ENCODE measurements around the gene STX16.

The STX16 gene

GRCh38 chr20:58715391-58715800 is 64.3 kb downstream of the STX16 start:
- TF ChIP-seq EZH2 (IDR thresholded peaks at IDR 0.05; ENCODE audit: borderline replicate concordance, low read length) = no peak
- TF ChIP-seq CTCF (IDR thresholded peaks at IDR 0.05; ENCODE audit: low read length) = no peak
- H3K36me3 ChIP-seq (ENCODE audit: insufficient read depth, low read length) = no peaks in the 10 kb centered on the region
- no peak overlapping the region for H3K4me3 ChIP-seq (ENCODE audit: low read depth, low read length, poor library complexity, severe bottlenecking)
- no peaks in the 10 kb centered on the region for H3K9me3 ChIP-seq (ENCODE audit: low read length)
- H3K79me2 ChIP-seq (ENCODE audit: insufficient read depth, low read length) = no peaks in the 10 kb centered on the region
- no peaks in the 10 kb centered on the region for H3K9me2 ChIP-seq (ENCODE audit: low read depth, low read length)
- H3K4me1 ChIP-seq (ENCODE audit: insufficient read depth, low read length, severe bottlenecking) = no peaks in the 10 kb centered on the region
- no peak overlapping the region for H3K4me2 ChIP-seq (ENCODE audit: low read length)
- H3K27me3 ChIP-seq (ENCODE audit: insufficient read depth, low read length) = peaks cover 8% of the 10 kb centered on the region
- no peak overlapping the region for H3K9ac ChIP-seq (ENCODE audit: low read length)
- H2AFZ ChIP-seq (ENCODE audit: low read length) = no peak overlapping the region
- H3K27ac ChIP-seq (ENCODE audit: low read depth, low read length, poor library complexity, severe bottlenecking) = no peak overlapping the region
- H4K20me1 ChIP-seq (ENCODE audit: insufficient read depth, low read length) = no peaks in the 10 kb centered on the region
- no peaks in the 10 kb centered on the region for H3F3A ChIP-seq (ENCODE audit: insufficient read depth, low read length)

- Histone ChIP-seq H3F3A (ENCODE audit: insufficient read depth, low read length) (no peaks in the 10 kb centered on the region), H3K4me2 (ENCODE audit: low read length) (no peak overlapping the region), H3K36me3 (ENCODE audit: insufficient read depth, low read length) (no peaks in the 10 kb centered on the region), H3K9ac (ENCODE audit: low read length) (no peak overlapping the region), H3K79me2 (ENCODE audit: insufficient read depth, low read length) (no peaks in the 10 kb centered on the region), H3K27me3 (ENCODE audit: insufficient read depth, low read length) (peaks cover 10% of the 10 kb centered on the region), H3K9me2 (ENCODE audit: low read depth, low read length) (no peaks in the 10 kb centered on the region), H3K4me3 (ENCODE audit: low read depth, low read length, poor library complexity, severe bottlenecking) (no peak overlapping the region), H2AFZ (ENCODE audit: low read length) (no peak overlapping the region), H3K27ac (ENCODE audit: low read depth, low read length, poor library complexity, severe bottlenecking) (no peak overlapping the region), H4K20me1 (ENCODE audit: insufficient read depth, low read length) (no peaks in the 10 kb centered on the region), H3K9me3 (ENCODE audit: low read length) (no peaks in the 10 kb centered on the region), H3K4me1 (ENCODE audit: insufficient read depth, low read length, severe bottlenecking) (no peaks in the 10 kb centered on the region)
- TF ChIP-seq EZH2 (IDR thresholded peaks at IDR 0.05; ENCODE audit: borderline replicate concordance, low read length) = no peak
- TF ChIP-seq CTCF (IDR thresholded peaks at IDR 0.05; ENCODE audit: low read length) = no peak
Measured at GRCh38 chr20:58715801-58716475, 64.9 kb downstream of the STX16 start.

GRCh38 chr20:58716476-58717277 is 65.6 kb downstream of the STX16 start:
- Histone ChIP-seq H3K9me2 (ENCODE audit: low read depth, low read length) (no peaks in the 10 kb centered on the region), H3K4me3 (ENCODE audit: low read depth, low read length, poor library complexity, severe bottlenecking) (no peak overlapping the region), H3K4me1 (ENCODE audit: insufficient read depth, low read length, severe bottlenecking) (no peaks in the 10 kb centered on the region), H3K79me2 (ENCODE audit: insufficient read depth, low read length) (no peaks in the 10 kb centered on the region), H3K4me2 (ENCODE audit: low read length) (no peak overlapping the region), H3K36me3 (ENCODE audit: insufficient read depth, low read length) (no peaks in the 10 kb centered on the region), H3K9me3 (ENCODE audit: low read length) (no peaks in the 10 kb centered on the region), H3K27ac (ENCODE audit: low read depth, low read length, poor library complexity, severe bottlenecking) (no peak overlapping the region), H2AFZ (ENCODE audit: low read length) (no peak overlapping the region), H3K27me3 (ENCODE audit: insufficient read depth, low read length) (peaks cover 14% of the 10 kb centered on the region), H4K20me1 (ENCODE audit: insufficient read depth, low read length) (no peaks in the 10 kb centered on the region), H3K9ac (ENCODE audit: low read length) (no peak overlapping the region), H3F3A (ENCODE audit: insufficient read depth, low read length) (no peaks in the 10 kb centered on the region)
- TF ChIP-seq CTCF (IDR thresholded peaks at IDR 0.05; ENCODE audit: low read length) (no peak), EZH2 (IDR thresholded peaks at IDR 0.05; ENCODE audit: borderline replicate concordance, low read length) (no peak)
